DMS79 treated with DMSO at 0.1 percent for 48 hours (cell line): ENCODE results near the gene CAPN10.

Experiments
- DNase-seq: peaks from one replicate; lab custom pipeline; 2025; lab: John Stamatoyannopoulos, UW

Gene CAPN10

GRCh38 chr2:240638512-240639160, 52.1 kb downstream of the CAPN10 start:
- no peak for DNase-seq

- DNase-seq = no peak
These were observed 53.0 kb downstream of the CAPN10 start for GRCh38 chr2:240639566-240639965.

- DNase-seq = peak; percentile 3
These were observed 54.4 kb downstream of the CAPN10 start for GRCh38 chr2:240640939-240641338.

DNA sequence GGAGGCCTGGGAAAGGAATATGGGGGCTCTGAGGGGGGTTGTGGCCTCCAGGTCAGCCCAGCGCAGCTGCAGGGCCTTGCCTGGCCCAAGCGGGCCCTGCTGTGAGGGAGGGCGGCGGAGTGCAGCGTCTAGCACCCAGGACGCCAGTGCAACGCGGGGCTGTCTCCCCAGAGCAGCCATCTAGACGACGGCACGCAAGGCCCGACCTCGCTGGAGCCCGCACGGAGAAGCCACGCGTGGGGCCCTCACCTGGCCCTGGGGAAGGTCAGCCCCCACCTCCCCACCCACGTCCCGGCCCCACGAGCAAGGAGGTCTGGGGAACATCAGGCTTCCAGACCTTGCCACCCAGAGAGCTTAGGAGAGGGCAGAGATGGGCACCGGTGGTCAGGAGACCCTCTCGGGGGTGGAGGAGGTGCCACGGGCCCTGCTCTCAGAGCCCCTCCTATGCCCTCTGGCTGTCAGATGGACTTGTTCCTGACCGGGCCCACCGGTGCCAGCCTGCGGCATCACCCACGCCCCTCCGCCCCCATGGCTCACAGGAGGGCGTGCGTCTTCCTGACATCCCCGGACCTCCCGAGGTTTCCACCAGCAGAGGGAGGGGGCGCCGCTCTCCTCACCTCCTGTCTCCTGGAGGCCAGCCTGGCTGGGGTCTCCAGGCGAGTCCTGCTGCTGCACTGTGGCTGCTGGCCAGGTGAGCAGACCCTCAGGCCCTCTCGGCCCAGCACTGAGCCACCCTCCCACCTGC, 55.7 kb downstream of the CAPN10 start:
- no peak for DNase-seq

DNA sequence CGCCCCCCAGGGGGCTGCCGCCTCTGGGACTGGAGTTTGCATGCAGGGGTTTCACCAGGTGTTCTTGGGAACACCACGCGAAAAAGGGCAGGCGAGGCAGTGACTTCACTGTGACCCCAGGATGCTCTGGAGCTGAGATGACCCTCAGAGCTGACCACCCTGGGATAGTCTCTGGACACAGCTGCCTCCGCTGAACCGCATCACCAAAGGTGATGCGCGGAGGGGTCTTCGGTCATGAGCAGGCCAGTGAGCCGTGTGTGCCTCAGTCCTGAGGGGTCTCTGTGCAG, 56.2 kb downstream of the CAPN10 start:
- DNase-seq = no peak

DNA sequence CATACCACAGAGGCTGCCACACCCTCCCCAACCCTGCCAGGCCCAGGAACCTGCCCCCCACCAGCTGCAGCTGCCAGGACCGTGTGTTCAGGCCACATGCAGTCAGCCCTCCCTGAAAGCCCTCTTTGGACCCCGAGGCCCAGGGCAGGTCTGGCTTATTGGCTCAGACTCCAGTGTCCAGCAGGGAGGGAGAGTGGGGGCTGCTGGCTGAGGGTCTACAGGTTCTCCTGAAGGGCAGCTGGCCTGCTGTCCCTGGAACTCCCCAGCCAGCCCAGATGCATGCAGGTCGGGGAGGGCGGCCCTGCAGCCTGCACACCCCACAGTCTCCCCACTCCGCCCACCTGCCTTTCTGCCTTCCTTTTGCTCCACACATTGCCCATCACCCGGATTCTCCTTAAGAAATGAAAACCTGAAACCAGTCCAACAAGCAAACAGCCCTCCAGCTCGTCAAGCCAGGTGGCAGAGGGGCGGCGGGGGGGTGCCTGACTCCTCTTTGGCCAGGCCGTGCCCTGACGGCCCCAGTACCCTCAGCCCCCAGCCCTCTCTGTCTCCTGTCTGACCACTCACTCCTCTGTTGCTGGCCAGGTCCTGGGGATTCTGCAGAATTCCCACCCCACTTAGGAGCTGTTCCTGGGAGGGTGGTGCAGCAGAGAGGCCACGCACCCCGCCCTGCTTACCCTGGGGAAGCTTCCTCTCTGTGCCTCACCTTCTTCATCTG, 56.7 kb downstream of the CAPN10 start:
- DNase-seq = no peak

- DNase-seq = no peak
These were observed 57.2 kb downstream of the CAPN10 start for GRCh38 chr2:240643811-240644150.

DNA sequence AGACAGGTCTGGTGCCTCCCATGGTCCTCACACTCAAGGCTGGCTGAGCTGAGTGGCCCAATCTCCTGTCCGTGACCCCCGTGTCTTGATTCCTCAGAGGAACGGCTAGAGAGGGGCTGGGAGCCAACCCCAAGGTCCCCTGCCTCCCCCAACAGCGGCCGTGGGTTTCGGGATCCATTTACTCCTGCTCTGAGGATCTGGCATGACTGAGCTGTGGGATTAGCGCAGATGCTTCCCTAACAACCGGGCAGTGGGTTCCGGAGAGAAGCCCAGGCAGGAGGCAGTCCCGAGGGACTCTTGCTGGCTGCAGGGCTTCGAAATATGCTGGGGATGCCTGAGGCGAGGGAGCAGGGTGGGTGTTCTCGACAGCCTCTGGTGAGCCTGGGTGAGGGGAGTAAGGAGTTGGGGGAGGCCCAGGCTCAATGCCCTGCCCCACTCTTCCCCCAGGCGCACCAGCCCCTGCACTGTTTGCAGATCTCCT, 57.7 kb downstream of the CAPN10 start:
- DNase-seq = no peak

- no peak for DNase-seq
These were observed 58.3 kb downstream of the CAPN10 start for GRCh38 chr2:240644859-240645301.

DNA sequence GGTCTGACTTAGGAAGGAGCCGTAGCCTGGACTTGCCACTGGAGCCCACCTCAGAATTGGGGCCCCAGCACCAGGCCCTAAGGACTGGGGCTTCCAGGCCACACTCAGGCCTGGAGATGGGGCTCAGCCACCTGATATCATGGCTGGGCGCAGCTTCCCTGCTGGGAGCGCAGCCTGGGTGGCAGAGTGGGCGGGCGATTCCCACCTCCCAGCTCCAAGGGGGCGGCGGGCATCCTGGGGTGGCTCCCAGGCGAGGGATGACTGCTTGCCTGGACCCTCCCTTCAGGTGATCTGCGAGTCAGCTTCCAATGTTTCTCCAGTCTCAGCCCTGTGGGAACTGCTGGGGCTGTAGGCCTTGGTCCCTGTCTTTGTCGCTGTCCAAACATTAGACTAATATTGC, 58.8 kb downstream of the CAPN10 start:
- DNase-seq = no peak

- DNase-seq = no peak
These were observed 59.3 kb downstream of the CAPN10 start for GRCh38 chr2:240645801-240646175.

DNA sequence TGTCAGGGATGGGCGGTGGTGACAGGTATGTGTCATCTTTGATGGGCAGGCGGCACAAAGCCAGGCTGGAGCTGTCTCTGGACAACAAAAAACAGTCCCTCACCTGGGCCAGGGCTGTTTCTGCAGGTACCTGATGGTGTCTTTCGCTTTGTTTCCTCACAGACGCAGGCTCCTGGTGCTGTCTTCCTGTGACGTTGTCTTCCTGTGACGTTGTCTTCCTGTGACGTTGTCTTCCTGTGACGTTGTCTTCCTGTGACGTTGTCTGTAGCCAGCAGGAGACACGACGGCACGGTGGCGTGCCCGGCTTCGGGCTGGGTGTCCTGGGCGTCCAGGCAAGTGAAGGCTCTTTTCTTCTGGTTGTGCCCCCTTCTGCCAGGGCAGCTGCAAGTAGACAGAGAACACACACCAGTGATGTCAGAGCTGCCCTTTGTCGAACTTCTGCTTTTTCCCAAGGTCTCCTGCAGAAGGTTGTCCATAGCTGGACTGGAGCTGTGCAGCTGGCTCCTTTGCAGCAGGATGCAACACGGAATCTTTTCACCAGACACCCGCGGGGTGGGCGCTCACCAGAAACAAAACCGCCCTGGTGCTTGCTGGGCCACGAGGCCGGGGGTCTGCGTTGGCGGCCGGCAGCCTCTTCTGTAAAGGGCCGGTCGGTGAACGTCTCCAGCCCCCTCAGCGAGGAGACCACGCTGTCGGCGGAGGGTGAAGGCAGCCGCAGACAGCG, 59.8 kb downstream of the CAPN10 start:
- DNase-seq = no peak

DNA sequence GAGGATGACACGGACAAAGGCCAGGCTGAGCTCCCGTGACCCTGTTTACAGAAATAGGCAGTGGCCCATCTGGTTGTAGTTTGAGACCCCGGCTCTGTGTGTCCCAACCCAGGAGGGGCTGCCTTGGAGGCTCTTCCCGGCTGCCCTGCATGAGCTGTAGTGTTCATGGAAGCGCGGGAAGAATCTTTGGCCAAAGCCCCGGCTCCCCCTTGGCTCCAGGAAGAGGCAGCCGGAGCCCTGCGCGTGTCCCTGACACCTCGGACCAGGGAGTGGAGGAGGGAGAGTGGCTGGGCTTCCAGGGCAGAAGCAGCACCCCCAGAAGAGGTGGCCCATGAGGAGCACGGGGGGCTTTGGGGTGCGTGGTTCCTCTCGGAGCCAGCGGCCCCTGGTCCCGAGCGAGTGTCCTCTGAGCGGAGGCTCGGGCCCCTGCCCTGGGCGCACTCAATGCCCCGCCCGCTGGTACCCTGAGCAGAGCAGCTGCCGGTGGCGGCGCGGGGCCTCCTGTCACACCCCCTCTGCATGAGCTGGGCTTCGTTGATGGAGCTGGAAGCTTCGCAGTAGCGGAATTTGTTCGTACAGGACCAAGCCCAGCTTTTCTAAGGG, 60.5 kb downstream of the CAPN10 start:
- DNase-seq = no peak

GRCh38 chr2:240647503-240648154, 61.1 kb downstream of the CAPN10 start:
- no peak for DNase-seq

- DNase-seq = no peak
These were observed 61.7 kb downstream of the CAPN10 start for GRCh38 chr2:240648155-240648649.
